ENCODE measurements around the gene CYGB. TPM values are rescaled to one million over a fixed set of nuclear protein-coding genes. Genes with fewer than 3 reads are reported as not detected.
A peak's percentile ranks its signal among the peaks of the same experiment; 100 is the strongest.

CYGB gene
- 8.6 and 9.1 TPM in 2 replicates for total RNA-seq
- long read RNA-seq: 0 reads

DNA sequence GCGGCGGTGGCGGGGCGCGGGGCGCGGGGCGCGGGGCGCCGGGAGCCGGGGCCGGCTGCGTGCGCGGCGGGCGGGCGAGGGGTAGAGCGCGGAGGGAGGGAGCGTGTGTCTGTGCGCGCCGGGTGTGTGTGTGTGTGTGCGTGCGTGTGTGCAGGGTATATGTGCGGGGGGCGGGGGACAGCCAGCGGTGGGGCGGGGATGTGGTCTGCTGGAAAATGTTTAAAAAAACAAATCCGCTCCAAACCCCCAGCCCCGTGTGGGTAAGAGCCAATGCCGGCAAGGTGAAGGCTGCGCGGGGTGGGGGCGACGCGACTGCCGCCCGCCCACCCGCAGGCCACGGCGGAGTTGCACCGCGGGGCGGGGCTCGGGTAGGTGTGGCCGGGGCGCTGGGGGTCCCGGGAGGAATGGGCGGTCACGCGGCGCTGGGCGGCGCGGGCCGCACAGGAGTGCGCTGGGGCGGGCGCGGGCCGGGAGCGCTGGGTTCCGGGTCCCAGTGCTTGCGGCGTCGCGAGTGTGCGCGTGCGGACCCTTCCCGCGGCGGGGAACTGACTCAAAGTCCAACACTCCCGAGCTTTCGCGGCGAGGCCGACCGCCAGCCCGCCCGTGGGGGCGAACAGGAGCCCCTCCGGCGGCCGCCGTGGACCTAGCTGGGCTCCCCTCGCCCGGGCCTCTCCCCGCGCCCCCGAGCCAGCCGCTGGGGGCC, at the start of gene CYGB:
TSS of gene CYGB (minus strand) at position 132 of the 703 bp plus-strand sequence. CDS start 167 bp downstream, outside the sequence.
- Mint-ChIP-seq H3K4me3 (ENCODE audit: unreplicated experiment) (peak within 1 kb of the TSS; percentile 62), H3K9me3 (ENCODE audit: unreplicated experiment) (no peaks in the 10 kb centered on the region), H3K36me3 (ENCODE audit: unreplicated experiment) (no peaks in the 10 kb centered on the region), H3K4me1 (ENCODE audit: unreplicated experiment) (peaks cover 36% of the 10 kb centered on the region), H3K27me3 (ENCODE audit: unreplicated experiment) (no peaks in the 10 kb centered on the region), H3K27ac (ENCODE audit: unreplicated experiment) (no peak within 1 kb of the TSS)
- TF ChIP-seq, protein P1, sequence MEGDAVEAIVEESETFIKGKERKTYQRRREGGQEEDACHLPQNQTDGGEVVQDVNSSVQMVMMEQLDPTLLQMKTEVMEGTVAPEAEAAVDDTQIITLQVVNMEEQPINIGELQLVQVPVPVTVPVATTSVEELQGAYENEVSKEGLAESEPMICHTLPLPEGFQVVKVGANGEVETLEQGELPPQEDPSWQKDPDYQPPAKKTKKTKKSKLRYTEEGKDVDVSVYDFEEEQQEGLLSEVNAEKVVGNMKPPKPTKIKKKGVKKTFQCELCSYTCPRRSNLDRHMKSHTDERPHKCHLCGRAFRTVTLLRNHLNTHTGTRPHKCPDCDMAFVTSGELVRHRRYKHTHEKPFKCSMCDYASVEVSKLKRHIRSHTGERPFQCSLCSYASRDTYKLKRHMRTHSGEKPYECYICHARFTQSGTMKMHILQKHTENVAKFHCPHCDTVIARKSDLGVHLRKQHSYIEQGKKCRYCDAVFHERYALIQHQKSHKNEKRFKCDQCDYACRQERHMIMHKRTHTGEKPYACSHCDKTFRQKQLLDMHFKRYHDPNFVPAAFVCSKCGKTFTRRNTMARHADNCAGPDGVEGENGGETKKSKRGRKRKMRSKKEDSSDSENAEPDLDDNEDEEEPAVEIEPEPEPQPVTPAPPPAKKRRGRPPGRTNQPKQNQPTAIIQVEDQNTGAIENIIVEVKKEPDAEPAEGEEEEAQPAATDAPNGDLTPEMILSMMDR (IDR thresholded peaks at IDR 0.05): no peak
- no peak for DNase-seq (ENCODE audit: extremely low spot score, unreplicated experiment)

DNA sequence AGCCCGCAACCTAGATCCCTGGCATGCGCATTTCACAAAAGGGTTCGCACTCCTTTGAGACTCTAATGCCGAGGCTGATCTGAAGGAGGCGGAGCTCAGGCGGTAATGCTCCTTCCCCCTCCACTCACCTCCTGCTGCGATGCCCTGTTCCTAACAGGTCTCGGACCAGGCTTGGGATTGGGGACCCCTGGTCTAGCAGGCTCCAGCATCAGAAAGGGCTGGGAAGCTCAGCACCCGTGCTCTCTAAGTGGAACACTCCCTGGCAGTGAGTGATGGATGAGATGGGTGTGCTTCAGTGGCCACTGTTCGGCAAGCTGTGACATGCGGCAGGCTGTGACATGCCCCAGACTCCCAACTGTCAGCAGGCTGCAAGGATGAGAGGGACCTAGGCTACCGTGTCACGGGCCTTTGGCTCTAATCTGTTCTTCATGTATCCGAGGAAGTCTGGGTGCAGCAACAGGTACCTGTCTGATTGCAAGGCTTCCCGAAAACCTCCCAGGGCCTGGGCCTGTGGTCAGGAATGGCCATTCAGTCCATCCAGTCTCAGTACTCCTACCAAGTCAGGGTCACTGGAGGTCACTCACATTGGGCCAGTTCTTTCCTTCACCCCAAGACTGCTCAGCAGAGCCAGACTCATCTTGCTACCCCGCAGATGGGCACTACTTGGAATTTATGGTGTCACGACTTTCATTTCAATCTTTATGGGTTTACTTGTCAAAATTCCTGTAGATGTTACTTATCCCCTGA, 49.4 kb upstream of the CYGB start:
- peaks cover 9% of the 10 kb centered on the region for H3K27me3 Mint-ChIP-seq (ENCODE audit: unreplicated experiment)
- peaks cover 10% of the 10 kb centered on the region for H3K4me1 Mint-ChIP-seq (ENCODE audit: unreplicated experiment)
- no peak overlapping the region for H3K27ac Mint-ChIP-seq (ENCODE audit: unreplicated experiment)
- no peak for DNase-seq (ENCODE audit: extremely low spot score, unreplicated experiment)
- H3K36me3 Mint-ChIP-seq (ENCODE audit: unreplicated experiment): no peaks in the 10 kb centered on the region
- TF ChIP-seq, protein P1 (IDR thresholded peaks at IDR 0.05): no peak
- no peaks in the 10 kb centered on the region for H3K9me3 Mint-ChIP-seq (ENCODE audit: unreplicated experiment)
- no peak overlapping the region for H3K4me3 Mint-ChIP-seq (ENCODE audit: unreplicated experiment)

DNA sequence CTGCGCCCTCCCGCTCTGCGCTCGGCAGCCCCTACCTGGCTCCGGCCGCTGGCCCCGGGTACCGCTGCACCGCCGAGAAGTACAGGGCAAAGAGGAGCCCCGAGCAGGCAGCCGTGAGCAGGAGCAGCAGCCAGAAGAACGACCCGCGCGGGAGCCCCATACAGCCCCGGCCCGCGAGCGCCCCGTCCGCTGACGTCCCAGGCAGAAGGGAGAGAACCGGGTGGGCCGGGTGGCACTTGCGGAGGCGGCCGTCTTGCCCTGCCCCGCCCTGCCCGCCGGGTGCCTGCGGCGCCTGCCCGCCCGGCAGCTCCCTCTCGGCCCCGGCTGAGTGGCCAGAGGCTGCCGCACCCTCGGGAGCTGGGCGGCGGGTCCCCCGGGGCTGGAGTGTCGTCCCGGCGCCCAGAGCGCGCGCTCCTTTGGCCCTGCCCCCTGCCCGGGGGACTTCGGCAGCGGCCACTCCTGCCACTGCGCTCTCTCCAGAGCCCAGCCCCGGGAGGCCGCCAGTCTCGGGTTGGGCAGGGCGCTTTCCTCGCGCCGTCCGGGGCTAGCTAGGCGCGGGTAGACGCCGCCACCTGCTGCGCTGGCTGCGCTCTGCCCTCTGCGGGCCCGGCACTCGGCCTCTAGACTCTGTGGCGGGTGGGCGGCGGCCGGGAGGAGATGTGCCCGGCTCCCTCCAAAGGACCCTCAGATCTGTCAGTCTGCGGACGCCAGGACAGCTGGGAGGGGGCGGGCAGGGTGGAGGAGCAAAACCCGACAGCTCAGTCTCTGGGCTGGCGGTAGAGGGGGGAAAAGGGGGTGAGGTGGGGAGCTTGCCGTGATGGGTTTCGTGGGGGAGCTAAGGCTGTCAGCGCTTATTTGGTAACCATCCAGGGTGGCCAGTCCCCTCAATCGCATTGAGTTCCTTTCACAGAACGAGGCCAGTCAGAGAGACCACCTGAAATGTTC, 48.4 kb upstream of the CYGB start, which contains the start of gene ST6GALNAC2:
TSS of gene ST6GALNAC2 (minus strand) at position 212 of the 945 bp plus-strand sequence. CDS start at position 160, 52 bp downstream.
- no peak within 1 kb of the TSS for H3K27ac Mint-ChIP-seq (ENCODE audit: unreplicated experiment)
- H3K4me3 Mint-ChIP-seq (ENCODE audit: unreplicated experiment): peak within 1 kb of the TSS; percentile 69
- H3K9me3 Mint-ChIP-seq (ENCODE audit: unreplicated experiment): no peaks in the 10 kb centered on the region
- H3K27me3 Mint-ChIP-seq (ENCODE audit: unreplicated experiment): peaks cover 6% of the 10 kb centered on the region
- H3K36me3 Mint-ChIP-seq (ENCODE audit: unreplicated experiment): no peaks in the 10 kb centered on the region
- peak; percentile 87 for DNase-seq (ENCODE audit: extremely low spot score, unreplicated experiment)
- H3K4me1 Mint-ChIP-seq (ENCODE audit: unreplicated experiment): peaks cover 15% of the 10 kb centered on the region
- TF ChIP-seq, protein P1 (IDR thresholded peaks at IDR 0.05): peak; percentile 28

DNA sequence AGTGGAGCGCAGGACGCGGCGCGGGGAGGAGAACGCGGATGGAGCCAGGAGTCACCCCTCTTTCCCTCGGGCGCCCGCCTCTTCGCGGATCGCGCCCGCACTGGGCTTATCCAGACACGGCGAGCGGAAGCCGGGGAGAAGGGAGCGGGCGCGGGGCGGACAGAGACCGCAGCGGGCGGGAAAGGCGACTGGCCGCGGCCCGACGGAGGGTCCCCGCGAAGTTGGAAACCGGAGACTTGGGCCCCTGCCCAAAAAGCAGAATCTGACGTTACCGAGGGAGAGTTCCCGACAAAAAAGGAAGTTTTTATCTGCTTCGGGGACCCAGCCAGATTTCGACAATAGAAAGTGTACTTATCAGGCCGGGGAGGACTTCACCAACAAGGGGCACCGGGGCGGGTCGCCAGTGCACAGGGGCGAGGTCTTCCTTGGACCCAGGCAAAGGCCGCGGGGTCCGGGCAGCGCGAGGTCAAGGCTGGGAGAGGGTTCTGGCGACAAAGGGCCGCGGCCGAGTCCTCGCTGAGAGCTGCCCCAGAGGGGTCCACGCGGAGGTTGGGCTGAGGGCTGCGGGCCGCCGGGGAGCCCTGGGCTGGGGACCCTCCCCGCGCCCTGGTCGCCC, 47.6 kb upstream of the CYGB start:
- DNase-seq (ENCODE audit: extremely low spot score, unreplicated experiment): no peak
- Mint-ChIP-seq H3K36me3 (ENCODE audit: unreplicated experiment) (no peaks in the 10 kb centered on the region), H3K4me3 (ENCODE audit: unreplicated experiment) (peak overlapping the region; percentile 69), H3K27ac (ENCODE audit: unreplicated experiment) (no peak overlapping the region), H3K27me3 (ENCODE audit: unreplicated experiment) (peaks cover 6% of the 10 kb centered on the region), H3K4me1 (ENCODE audit: unreplicated experiment) (peaks cover 22% of the 10 kb centered on the region), H3K9me3 (ENCODE audit: unreplicated experiment) (no peaks in the 10 kb centered on the region)
- TF ChIP-seq, protein P1 (IDR thresholded peaks at IDR 0.05): no peak

Data from osteocyte (in vitro differentiated cells).